Activated gamma-delta T cell treated with anti-CD3 and anti-CD28 coated beads, Interleukin-2, amount 50 U/mL, for 16 hours (primary cell): ENCODE results near the gene NEURL1.
"Not testable (repeated sequence)": the region's sequence is repeated elsewhere in the genome, so short reads cannot be mapped to it uniquely, and the experiment has no call there.

ENCODE experiments used
- DNase-seq: peaks from one replicate; pipeline ENCODE4 v3.0.0-alpha.2; 2020; ENCODE audit warnings: low read depth

The NEURL1 gene

DNA sequence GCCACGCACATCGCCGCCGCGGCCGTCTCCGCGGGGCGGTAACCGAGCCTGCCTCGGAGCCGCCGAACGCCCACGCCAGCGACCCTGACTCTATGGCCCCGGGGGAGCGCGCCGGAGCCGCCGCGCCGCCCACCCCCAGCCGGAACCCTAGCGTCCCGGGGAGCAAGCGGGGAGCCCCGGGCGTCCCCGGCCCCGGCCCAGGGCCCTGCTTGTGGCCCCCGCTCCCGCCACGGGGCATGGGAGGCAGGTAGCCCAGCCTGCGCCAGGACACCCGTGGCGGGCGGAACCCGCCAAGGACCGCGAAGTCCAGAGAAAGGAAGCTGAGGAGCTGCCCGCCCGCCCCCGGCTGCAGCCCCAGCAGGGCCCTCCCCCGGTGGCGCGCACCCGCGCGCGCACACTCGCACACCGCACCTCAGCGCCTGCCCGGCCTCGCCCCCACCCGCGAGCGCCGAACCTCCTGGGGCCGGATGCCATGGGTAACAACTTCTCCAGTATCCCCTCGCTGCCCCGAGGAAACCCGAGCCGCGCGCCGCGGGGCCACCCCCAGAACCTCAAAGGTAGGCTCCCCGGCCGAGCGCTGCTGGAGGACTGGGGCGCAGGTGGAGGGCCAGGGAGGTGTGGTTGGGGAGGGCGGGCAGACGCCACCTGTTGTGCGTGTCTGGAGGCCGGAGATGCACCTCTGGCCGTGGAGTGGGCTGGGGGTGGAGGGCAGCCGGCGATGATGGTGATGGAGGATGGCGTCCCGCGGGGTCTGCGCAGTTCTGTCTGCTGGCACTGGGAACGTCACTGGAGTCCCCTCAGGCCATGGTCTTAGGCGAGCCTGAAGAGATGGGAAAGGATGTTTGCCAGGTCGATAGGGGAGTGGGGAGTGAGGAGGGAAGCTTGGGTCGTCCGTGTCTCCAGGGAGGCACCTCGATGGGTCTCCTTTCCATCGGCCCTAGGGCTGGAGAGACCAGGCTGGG is 692 bp downstream of the NEURL1 start:
- peak; percentile 9 for DNase-seq

DNA sequence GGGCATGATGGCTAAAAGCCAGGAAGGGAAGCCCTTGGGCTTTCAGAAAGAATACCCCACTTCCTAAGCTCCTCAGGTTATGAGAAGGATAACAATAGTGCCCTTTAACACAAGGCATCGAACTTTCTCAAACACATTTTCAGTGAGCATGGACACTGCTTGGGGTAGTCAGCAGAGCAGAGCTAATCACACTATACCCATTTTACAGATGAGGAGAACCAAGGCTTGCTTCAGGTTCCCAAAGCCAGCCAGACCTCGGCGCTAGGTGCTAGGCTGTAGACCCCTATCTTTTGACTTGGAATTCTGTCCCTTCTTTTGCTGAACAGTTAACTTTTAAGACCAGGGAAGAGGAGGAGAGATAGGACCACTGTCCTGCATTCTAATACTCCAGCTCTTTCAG is 1.8 kb downstream of the NEURL1 start:
- DNase-seq, result no peak

DNA sequence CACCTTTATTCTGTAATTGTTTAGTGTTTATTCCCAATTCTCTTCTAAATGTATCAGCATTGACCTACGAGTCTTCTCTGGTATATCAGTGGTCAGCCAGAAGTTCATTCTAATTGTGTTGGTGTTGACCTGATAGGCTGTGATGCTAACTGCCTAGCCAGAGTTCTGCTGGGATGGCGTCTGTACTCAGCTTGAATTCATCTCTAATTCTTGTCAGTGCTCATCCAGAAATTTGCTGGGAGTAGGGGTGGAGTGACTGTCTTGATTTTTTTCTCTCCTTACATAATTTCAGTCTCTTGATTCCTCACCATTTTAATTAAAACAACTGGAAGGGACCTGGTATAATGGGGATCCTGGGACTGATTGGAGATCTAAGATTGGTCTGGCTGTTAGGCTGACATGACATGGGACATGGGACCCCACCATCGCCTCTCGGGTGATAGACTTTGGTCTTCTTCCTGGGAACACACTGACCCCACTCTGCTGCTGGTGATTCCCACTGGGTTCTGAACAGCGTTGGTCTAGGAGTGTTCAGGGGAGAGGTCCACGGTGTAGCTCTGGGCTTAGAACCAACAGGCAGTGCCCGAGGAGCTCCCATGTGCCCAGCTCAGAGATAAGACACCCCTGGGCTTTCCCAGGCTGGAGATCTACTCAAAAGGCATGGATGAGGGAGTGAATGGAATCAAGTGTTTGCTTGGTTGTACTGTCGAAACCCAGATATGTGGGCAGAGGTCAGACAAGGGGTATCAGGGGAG is 3.8 kb downstream of the NEURL1 start:
- no peak for DNase-seq

DNA sequence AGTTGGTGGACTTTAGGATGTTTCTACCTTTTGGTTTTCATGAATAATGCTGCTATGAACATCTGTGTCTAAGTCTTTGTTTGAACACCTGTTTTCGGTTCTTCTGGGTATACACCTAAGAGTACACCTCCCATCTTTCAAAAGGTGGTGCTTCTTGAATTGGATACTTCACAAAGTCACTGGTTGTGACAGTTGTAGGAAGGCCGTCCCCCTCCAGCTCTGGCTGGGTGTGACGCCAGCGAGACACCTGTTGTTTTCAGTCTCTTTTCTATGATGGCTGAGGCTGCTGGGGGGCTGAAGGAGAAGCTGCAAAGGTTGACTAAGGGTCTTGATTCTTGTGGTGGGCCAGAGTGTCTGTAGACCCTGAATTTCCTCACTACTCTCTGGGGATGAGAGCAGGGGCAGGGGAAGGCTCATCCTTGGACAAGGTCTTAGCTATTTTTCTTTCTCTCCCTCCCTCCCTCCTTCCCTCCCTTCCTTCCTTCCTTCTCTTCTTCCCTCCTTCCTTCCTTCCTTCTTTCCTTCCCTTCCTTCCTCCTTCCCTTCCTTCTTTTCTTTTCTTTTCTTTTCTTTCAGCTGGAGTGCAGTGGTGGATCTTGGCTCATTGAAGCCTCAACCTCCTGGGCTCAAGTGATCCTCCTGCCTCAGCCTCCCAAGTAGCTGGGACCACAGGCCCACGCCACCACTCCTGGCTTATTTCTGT is 5.6 kb downstream of the NEURL1 start:
- no peak for DNase-seq

DNA sequence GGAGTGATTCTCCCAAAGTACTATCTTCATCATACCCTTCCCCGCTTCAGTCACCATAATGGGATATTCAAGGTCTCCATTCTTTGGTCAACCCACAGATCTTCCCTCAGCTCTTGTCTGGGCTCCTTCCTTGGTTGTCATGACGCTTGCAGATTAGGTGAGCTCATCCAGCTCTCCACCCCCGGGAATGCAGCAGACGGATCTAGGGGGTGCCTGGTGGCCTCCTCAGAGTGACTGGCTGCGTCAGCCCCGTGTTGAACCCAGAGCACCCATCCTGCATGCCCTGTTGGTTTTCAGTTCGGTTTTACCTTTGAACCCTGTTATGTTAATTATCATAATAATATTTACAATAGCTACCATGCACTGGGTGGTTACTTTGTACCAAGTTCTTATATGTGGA is 6.4 kb downstream of the NEURL1 start:
- no peak for DNase-seq

DNA sequence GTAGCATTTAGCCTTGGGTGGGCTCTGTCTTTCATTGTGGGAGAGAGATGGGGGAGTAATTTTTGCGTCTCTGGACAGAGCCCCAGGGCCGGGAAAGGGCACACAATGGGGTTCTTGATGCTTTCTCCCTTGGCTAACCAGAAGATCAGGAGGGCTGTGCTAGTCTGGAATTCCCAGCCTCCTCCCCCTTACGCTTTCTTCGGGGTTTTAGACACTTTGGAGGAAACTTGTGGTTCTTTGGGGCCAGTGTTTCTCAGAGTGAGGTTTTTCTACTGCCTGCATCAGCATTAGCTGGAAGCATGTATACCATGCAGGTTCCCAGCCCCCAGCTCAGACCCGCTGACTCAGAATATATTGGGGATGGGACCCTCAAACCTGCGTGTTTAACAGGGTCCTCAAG is 7.0 kb downstream of the NEURL1 start:
- DNase-seq, result no peak

DNA sequence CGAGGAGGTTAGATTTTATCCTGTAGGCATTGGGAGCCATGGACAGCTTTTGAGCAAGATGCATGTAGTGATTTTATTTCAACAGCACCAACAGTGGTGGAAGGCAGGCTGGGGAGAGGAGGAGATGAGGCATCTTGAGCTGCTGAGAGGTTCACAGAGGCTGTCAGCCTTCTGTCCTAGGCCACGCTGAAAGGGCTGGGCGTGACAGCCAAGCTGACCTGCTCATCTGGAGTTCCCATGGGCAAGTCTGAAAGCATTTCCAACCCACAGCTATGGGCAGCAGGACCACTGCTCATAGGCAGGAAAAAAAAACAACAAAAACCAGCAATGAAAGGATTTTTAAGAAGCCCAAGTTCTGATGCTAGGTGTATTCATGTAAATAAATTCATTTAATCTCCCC is 7.7 kb downstream of the NEURL1 start:
- DNase-seq, result no peak

DNA sequence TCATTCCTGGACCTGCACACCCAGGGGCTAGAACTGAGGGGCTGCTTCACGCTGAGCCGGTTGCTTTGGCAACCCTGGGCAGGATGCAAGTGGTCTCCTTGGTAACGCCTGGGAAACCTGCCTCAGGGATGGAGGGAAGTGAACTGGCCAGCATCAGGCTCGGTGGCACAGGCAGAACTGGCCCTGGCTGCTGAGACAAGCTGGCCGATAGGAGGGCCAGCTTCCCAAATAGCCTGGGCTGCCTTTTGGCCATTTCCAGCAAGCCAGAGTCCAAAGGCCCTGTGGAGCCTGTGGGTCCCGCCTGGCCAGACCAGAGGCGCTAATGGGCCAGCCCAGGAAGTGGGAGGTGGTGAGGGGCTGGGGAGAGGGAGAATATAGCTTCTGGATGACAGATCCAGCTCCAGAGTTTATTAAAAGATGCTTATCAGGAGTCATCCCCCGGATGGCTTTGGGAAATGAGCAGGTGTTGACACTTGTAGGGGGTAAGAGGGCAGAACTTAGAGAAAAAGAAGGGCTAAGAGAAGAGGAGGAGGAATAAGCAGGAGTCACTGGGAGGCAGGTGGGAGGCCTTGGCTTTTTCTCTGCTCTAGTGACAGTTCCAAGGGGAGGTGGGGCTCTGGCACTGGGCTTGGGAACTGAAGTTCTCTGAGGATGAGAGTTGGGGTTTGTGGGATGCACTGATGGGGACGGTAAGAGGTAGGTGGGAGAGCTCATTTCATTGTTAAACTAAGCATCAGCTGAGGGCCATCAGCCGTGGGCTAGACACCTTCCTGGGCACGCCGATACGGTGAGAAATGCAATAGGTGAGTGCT is 9.6 kb downstream of the NEURL1 start:
- DNase-seq, result no peak

DNA sequence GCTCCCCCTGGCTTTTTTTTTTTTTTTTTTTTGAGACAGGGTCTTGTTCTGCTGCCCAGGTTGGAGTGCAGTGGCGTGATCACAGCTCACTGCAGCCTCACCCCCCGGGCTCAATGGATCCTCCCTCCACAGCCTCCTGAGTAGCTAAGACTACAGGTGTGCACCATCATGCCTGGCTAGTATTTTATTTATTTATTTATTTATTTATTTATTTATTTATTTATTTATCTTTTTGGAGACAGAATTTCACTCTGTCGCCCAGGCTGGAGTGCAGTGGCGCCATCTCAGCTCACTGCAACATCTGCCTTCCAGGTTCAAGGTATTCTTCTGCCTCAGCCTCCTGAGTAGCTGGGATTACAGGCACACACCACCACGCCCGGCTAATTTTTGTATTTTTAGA is 10.3 kb downstream of the NEURL1 start:
- DNase-seq, result not testable (repeated sequence)

DNA sequence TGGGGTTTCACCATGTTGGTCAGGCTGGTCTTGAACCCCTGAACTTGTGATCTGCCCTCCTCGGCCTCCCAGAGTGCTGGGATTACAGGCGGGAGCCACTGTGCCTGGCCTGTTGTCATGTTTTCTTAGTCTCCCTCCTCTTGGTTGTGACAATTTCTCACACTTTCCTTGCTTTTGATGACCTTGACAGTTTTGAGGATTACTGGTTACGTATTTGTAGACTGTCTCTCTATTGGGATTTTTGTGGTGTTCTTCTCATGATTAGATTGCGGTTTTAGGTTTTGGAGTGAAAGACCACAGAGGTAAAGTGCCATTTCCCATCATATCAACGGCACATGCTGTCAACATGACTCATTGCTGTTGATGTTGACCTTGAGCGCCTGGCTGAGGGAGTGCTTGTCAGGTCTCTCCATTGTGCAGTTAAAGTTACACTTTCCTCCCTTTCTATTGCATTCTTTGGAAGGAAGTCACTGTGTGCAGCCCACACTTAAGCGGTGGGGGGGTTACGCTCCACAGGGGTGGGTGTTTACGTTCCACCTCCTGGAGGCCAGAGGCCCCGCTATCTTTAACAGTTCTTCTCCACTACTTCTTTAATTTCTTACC is 10.8 kb downstream of the NEURL1 start:
- peak; percentile 10 for DNase-seq

DNA sequence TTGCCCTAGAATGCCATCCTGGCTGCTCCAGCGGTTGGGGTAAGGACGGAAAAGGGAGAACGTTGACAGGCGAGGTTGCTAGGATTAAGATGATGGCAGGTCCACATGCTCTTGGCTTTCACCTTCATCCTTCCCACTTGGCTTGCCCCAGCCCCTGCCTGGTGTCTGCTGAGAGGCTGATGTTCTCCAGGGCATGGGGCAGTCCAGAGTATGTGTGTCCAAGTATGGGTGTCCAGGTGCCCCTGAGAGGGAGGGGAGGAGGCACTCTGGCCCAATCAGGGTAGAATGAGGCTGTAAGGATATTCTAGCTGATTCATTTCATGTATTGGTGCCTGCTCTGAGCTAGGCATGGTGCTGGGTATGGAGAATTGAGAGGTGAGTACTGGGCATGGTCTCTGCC is 12.6 kb downstream of the NEURL1 start:
- DNase-seq, result no peak

DNA sequence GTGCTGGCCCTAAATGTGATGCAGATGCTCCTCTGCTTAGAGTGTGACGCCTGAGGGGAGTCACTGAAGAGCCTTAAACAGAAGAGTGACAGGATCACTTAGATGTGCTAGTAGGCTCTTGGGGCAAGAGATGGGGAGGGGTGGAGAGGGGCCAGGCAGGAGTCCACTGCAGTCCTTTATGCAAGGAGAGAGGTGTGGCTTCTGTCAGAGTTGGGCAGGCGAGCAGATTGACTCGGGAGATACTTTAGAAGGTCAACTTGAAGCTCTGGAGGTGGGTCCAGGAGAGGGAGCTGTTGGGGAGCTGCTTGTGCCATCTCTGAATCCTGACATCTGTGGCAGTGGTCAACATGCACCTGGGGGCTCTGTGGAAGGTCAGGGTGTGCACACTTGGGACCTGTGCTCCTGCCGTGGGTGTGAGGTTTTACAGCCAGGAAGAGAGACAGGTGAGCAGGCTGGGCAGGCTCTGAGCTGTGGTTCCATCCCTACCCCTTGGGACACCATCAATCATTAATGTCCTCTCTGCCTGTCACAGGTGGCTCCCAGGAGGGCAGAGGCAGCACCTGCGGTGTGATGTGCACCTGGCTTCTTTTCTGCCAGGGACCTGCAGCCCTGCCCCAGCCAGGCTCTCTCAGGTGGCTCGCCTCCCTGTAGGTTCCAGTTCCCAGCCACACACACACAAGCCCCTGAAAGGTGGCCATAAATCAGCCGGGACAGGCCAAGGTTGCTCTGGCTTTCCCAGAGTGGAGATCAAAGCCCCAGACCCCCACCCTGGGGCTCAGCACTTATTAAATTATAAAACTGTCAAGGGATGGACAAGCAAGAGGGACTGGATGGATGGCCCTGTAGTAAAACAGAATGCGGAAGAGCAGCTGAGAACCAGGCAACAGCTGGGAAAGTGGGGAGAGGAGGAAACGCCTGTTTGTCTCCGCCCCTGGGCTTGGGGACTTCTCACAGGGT is 14.0 kb downstream of the NEURL1 start:
- no peak for DNase-seq

DNA sequence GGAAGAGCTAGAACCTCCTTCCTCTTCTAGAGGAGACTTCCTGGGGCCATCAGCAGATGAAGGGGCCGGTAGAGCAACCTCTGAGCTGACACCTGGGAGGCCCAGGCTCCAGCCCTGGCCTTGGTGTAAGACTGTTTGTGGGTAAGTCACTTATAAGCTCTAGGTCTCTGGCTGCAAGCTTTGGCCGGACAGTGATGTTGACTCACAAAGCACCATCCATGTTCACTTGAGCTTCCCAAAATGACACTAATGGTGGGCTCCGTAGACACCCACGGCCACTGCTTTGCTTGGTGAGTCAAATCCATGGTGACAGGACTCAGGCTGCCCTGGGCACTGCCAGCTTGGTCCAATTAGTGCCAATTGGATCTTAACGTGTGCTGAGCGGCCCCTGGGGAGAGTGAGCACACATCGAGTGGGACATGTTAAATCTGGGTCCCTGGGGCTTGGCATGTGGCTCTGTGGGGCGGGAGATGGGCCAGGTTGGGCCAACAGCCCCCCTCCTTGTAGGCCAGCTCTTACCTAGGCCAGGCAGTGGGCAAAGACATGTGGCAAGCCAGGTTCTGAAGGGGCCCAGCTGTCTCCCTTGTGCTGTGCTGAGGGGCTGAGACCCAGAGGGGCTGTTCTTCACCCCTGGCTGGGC is 16.7 kb downstream of the NEURL1 start:
- DNase-seq, result no peak

DNA sequence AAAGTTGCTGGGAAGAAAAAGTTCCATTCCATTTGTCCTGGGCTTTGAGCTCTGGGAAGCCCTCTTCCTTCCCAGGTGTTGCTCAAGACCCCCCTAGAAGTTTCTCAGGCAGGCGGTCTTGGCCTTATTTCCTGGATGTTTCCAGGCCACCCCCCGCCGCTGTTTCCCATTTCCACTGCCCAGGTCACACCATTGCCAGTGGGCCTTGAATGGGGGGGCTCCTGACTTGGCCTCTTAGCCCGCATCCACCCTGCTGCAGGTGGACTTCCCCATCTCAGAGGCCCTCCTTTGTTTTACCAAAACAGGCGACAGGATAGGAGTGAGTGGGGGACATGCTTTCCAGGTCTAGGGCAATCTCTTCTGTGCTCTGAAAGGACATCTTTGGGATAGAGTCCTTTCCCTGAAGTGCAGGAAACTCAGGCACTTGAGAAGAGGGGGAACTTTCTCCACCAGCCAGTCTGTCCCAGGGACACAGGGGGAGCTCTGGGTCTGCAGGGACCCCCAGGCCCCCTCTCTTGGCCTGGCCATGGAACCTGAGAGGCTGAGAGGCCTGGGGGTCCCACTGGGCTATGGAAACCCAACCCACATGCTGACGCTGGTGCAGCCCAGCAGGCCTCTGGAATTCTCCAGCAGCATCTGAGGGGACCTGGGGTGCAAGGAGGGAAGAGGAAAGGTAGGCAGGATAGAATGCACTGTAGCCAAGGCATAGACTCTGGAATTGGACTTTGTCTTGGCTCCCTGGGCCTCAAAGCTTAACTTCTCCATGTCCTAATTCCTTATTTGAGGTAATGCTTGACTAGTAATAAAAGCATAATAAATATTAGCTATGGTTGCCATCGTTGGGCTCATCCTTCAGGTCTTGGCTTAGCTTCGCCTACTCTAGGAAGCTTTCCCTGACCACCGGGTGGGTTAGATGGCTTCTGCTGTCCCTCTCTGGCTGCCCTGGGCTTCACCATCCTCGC is 17.6 kb downstream of the NEURL1 start:
- no peak for DNase-seq

DNA sequence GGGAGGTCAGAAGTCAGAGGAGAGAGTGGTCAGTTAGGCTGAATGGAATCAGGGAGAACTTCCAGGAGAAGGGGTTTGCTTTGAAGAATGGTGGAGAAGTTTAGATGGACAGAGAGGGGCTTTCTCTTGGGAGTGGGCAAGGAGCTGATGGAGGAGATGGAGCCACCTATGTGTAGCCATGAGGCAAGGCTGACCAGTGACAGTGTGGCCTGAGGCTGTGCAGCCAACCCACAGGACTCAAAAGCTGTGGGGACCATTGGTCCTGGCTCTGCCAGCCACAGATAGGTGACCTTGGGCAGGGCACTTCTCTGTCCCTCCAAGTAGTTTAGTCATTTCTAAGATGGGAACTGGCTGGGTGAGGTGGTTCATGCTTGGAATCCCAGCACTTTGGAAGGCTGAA is 18.7 kb downstream of the NEURL1 start:
- DNase-seq, result no peak

DNA sequence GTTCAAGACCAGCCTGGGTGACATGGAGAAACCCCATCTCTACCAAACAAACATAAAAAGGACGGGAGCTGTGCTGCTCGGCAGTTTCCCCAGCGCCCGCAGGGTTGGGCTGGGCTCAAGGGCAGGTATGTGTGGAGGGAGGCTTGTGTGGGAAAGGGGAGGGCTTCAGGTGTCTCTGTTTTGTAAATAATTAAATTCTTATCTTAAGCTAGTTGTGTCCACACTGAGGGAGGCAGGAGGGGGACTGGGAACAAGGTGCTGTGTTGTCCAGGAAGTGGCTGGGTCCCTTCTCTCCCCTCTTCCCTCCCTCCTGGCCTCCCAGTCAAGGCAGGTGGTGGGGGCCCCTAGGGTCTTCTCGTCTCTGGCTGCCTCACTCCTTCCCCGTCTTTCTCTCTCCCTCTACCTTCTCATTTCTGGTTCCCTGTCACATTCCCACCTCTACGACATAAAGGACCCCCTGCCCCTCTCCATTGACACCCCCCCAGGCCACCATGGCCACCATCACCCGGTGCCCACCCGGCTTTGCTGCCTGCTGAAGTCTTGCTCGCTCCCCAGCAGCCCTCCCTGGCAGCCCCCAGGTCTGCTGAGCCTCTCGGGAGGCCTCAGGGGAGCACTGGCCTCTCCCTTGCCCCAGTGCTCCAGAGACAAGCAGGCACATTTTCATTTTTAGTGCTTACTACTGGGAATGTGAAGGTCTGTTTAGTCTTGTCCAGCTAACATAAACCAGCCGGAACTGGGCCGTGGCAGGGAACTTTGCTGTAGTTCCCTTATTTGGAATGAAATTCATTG is 19.3 kb downstream of the NEURL1 start:
- DNase-seq, result no peak

DNA sequence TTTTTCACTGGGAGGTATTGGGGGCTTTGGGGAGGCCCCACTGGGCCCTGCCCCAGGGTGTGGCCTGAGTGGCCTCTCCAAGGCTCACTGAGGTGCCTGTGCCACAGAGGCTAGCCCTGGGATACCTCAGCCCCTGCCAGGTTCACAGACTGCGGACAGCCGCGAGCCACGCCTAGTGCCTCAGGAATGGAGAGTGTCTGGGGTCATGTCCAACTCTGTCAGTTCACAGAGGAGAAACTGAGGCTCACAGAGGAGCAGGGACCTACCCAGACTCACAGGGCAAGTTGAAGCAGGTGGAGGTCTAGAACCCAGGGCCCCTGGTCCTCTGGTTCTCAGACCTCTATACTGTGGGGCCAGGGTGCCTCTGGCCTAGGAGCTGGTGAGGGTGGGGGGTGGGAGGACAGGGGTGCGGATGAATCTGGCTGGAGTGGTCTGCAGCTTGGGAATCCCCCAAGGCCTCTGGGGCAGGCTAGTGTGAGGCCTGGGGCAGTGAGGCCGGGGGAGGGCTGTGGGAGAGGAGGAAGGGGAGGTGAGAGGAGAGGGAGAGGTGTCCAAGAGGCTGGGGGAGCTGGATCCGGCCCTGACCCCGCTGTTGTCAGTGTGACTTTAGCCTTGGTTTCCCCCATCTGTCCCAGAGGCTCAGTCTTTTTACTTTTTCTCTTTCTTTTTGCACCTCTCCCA is 20.0 kb downstream of the NEURL1 start:
- no peak for DNase-seq
